HL-60 (cell line): ENCODE data around the gene ARL14EP.

Experiments
- POLR2AphosphoS5 ChIP-seq: IDR thresholded peaks from 2 replicates; pipeline ENCODE4 v1.6.1; 2012; ENCODE audit warnings: low read depth
- TF ChIP-seq, protein P1 (sequence below): IDR thresholded peaks from one replicate; pipeline ENCODE4 v1.5.1; 2011; ENCODE audit warnings: low read length, control low read depth, inconsistent platforms; ENCODE audit not compliant: insufficient read depth

DNA sequence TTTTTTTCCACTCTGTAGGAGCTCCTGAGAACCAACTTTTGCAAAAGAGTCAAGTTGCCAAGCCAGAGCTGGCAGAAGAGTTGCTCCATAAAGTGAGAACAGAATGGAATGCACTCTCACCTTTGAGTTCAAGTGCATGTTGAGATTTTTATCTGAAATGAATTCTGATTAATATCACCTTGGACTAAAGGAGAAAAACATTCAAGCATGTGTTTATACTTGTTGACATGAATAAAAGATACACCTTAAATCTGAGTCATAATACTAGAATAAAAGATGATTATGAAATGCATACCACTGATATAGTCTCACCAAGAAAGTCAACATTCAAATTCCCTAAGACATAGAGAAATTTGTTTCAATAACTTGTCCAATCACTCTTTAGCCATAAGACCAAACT, 37.8 kb downstream of the ARL14EP start:
- TF ChIP-seq, protein P1, sequence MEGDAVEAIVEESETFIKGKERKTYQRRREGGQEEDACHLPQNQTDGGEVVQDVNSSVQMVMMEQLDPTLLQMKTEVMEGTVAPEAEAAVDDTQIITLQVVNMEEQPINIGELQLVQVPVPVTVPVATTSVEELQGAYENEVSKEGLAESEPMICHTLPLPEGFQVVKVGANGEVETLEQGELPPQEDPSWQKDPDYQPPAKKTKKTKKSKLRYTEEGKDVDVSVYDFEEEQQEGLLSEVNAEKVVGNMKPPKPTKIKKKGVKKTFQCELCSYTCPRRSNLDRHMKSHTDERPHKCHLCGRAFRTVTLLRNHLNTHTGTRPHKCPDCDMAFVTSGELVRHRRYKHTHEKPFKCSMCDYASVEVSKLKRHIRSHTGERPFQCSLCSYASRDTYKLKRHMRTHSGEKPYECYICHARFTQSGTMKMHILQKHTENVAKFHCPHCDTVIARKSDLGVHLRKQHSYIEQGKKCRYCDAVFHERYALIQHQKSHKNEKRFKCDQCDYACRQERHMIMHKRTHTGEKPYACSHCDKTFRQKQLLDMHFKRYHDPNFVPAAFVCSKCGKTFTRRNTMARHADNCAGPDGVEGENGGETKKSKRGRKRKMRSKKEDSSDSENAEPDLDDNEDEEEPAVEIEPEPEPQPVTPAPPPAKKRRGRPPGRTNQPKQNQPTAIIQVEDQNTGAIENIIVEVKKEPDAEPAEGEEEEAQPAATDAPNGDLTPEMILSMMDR: no peak
- TF ChIP-seq POLR2AphosphoS5: no peak
